Upper lobe of right lung (tissue), 1 donor: Measurements from ENCODE around the gene MILR1. TPM values are rescaled to one million over a fixed set of nuclear protein-coding genes. Genes with fewer than 3 reads are reported as not detected.
A peak's percentile ranks its signal among the peaks of the same experiment; 100 is the strongest.

ENCODE experiments used
- ATAC-seq: fragments of 200-7000 bp; cut with Tn5 transposase; one replicate; pipeline ENCODE4 v1.9.1; 2020; ENCODE audit warnings: mild to moderate bottlenecking, moderate library complexity
- DNase-seq: peaks from one replicate; pipeline ENCODE4 v3.0.0-alpha.2; 2020
- H3K27ac ChIP-seq: fragments of 200-600 bp; one replicate; pipeline ENCODE4 v1.8.0; 2022
- H3K27me3 ChIP-seq: fragments of 200-600 bp; one replicate; pipeline ENCODE4 v1.8.0; 2022; ENCODE audit warnings: mild to moderate bottlenecking
- H3K36me3 ChIP-seq: fragments of 200-600 bp; one replicate; pipeline ENCODE4 v1.8.0; 2022
- H3K4me1 ChIP-seq: fragments of 200-600 bp; one replicate; pipeline ENCODE4 v1.8.0; 2022
- H3K4me3 ChIP-seq: fragments of 200-600 bp; one replicate; pipeline ENCODE4 v1.8.0; 2022; ENCODE audit warnings: mild to moderate bottlenecking
- H3K9me3 ChIP-seq: fragments of 200-600 bp; one replicate; pipeline ENCODE4 v1.8.0; 2022
- intact Hi-C: fragments of 100-400 bp; cut with DNase I; formaldehyde crosslinking; loops from one replicate; pipeline ENCODE4 v1.11.0; 2022
- long read RNA-seq: library from polyadenylated mRNA; unstranded; transcript quantifications from one replicate; pipeline ENCODE4 v2.0.0, GENCODE V29; 2021
- total RNA-seq: library from RNA; stranded (reverse); fragmentation: NEBNext Ultra II Directional; extraction: Animal tissue kit (Norgen Biotek cat#: 25700); gene quantifications from one replicate; pipeline ENCODE4 v1.2.1, GENCODE V29; 2021
- TF ChIP-seq, protein P1 (sequence below): fragments of 200-600 bp; IDR thresholded peaks from one replicate; pipeline ENCODE4 v1.8.0; 2022; ENCODE audit warnings: antibody characterized with exemption
- donor health status: DM: no; HTN: yes; CAD: no; lungs with severe emphysema.

Gene MILR1
- 17.9 TPM for total RNA-seq
- long read RNA-seq, partial matches to known transcripts = 0 of 6 reads
- long read RNA-seq, other reads (novel, unspliced or antisense) = 3 of 6 reads

- Histone ChIP-seq H3K4me1 (peaks cover 10% of the 10 kb centered on the region), H3K27ac (peak within 1 kb of the TSS; percentile 80), H3K36me3 (no peaks in the 10 kb centered on the region), H3K9me3 (no peaks in the 10 kb centered on the region), H3K4me3 (peak within 1 kb of the TSS; percentile 37), H3K27me3 (no peaks in the 10 kb centered on the region)
- ATAC-seq = peak; percentile 96
- no peak for DNase-seq
- intact Hi-C loops = no loop called here
- TF ChIP-seq, protein P1, sequence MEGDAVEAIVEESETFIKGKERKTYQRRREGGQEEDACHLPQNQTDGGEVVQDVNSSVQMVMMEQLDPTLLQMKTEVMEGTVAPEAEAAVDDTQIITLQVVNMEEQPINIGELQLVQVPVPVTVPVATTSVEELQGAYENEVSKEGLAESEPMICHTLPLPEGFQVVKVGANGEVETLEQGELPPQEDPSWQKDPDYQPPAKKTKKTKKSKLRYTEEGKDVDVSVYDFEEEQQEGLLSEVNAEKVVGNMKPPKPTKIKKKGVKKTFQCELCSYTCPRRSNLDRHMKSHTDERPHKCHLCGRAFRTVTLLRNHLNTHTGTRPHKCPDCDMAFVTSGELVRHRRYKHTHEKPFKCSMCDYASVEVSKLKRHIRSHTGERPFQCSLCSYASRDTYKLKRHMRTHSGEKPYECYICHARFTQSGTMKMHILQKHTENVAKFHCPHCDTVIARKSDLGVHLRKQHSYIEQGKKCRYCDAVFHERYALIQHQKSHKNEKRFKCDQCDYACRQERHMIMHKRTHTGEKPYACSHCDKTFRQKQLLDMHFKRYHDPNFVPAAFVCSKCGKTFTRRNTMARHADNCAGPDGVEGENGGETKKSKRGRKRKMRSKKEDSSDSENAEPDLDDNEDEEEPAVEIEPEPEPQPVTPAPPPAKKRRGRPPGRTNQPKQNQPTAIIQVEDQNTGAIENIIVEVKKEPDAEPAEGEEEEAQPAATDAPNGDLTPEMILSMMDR = no peak
Observed at GRCh38 chr17:64448665-64449512, at the start of gene MILR1. TSS of gene MILR1 (plus strand) at chr17:64449115. CDS start at chr17:64449169, 54 bp downstream.

GRCh38 chr17:64399767-64400156 is 49.2 kb upstream of the MILR1 start:
- H3K4me3 ChIP-seq = no peak overlapping the region
- H3K27ac ChIP-seq = no peak overlapping the region
- TF ChIP-seq, protein P1 = no peak
- H3K4me1 ChIP-seq = peaks cover 4% of the 10 kb centered on the region
- H3K36me3 ChIP-seq = no peaks in the 10 kb centered on the region
- no peak for DNase-seq
- ATAC-seq = no peak
- H3K9me3 ChIP-seq = no peaks in the 10 kb centered on the region
- no peaks in the 10 kb centered on the region for H3K27me3 ChIP-seq
- intact Hi-C loops = no loop called here

- DNase-seq (no peak), ATAC-seq (no peak)
- Histone ChIP-seq H3K27me3 (no peaks in the 10 kb centered on the region), H3K27ac (no peak overlapping the region), H3K36me3 (no peaks in the 10 kb centered on the region), H3K9me3 (no peaks in the 10 kb centered on the region), H3K4me1 (peaks cover 4% of the 10 kb centered on the region), H3K4me3 (no peak overlapping the region)
- intact Hi-C loops = no loop called here
- TF ChIP-seq, protein P1 = no peak
Observed at GRCh38 chr17:64400642-64401041, 48.3 kb upstream of the MILR1 start.

DNA sequence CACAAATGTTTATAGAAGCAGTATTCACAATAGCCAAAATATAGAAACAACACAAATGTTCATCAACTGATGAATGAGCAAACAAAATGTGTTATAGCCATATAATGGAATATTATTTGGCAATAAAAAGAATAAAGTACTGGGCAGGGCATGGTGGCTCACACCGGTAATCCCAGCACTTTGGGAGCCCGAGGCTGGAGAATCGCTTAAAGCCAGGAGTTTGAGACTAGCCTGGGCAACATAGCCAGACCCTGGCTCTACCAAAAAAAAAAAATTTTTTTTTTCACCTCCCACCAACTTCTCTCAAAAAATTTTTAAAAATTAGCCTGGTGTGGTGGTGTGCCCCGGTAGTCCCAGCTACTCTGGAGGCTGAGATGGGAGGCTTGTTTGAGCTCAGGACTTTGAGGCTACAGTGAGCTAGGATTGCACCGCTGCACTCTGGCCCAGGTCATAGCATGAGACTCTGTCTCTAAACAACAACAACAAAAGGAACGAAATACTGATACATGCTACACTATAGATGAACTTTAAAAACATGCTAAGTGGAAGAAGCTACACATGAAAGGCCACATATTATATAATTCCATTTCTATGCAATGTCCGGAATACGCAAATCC is 47.6 kb upstream of the MILR1 start:
- H3K4me1 ChIP-seq = peaks cover 4% of the 10 kb centered on the region
- H3K27ac ChIP-seq = no peak overlapping the region
- DNase-seq = peak; percentile 17
- H3K4me3 ChIP-seq = no peak overlapping the region
- TF ChIP-seq, protein P1 = no peak
- H3K9me3 ChIP-seq = no peaks in the 10 kb centered on the region
- intact Hi-C loops = no loop called here
- H3K27me3 ChIP-seq = no peaks in the 10 kb centered on the region
- no peak for ATAC-seq
- no peaks in the 10 kb centered on the region for H3K36me3 ChIP-seq

DNA sequence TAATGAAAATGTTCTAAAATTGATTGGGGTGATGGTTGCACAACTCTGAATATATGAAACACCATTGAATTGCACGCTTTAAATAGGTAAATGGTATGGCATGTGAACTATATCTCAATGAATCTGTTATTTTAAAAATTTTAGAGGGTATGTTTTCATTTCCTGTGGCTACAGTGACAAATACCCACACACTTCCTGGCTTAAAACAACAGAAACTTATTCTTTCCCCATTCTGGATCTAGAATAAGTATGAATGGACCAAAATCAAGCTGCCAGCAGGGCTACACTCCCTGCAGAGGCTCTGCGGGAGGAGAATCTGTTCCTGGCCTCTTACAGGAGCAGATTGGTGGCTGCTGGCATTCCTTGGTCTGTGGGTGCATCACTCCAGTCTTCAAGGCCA is 47.0 kb upstream of the MILR1 start:
- Histone ChIP-seq H3K9me3 (no peaks in the 10 kb centered on the region), H3K4me3 (no peak overlapping the region), H3K27ac (no peak overlapping the region), H3K27me3 (no peaks in the 10 kb centered on the region), H3K36me3 (no peaks in the 10 kb centered on the region), H3K4me1 (peaks cover 4% of the 10 kb centered on the region)
- intact Hi-C loops = no loop called here
- DNase-seq (peak; percentile 0), ATAC-seq (no peak)
- TF ChIP-seq, protein P1 = no peak
